Measurements from ENCODE around the gene PLCL1. TPM values are rescaled to one million over a fixed set of nuclear protein-coding genes. Genes with fewer than 3 reads are reported as not detected.

The PLCL1 gene
- polyA plus RNA-seq, 1 experiment: 0.09 TPM

DNA sequence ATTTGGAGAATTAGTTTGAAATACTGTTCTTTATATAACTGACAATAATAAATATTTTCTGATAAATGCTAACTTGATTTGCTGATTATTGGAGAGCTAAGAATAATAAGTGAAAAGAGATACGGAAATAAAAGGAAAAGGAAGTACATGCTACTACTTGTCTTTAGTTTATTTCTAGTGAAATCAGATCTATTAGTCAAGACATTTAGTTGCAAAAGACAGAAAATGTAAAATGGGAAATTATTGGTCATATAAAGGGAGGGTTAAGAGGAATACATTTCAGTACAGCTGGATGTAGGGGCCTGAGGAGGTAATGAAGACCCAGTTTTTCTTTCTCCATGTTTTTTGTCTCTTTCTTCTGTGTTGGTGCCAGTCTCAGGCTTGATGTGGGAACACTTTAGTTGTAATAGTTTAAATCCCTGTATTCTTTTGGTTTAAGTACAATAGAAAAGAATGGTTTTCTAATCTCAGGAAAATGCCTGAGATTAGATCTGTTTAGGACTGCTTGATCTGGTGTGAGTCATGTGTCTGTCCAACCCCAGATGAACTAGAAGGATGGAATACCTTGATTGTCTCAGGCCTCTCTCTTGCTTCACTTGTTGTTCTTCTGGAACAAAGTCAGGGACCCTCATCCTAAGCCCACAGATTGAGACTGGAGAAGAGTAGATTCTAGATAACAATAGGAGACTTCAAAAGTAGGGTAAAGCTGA, 58.0 kb downstream of the PLCL1 start:
- H3K4me3 ChIP-seq (ENCODE audit: low read depth, low read length): no peak overlapping the region
- no peaks in the 10 kb centered on the region for H3K27me3 ChIP-seq (ENCODE audit: control insufficient read depth, insufficient read depth, low read length)
- TF ChIP-seq, protein P1, sequence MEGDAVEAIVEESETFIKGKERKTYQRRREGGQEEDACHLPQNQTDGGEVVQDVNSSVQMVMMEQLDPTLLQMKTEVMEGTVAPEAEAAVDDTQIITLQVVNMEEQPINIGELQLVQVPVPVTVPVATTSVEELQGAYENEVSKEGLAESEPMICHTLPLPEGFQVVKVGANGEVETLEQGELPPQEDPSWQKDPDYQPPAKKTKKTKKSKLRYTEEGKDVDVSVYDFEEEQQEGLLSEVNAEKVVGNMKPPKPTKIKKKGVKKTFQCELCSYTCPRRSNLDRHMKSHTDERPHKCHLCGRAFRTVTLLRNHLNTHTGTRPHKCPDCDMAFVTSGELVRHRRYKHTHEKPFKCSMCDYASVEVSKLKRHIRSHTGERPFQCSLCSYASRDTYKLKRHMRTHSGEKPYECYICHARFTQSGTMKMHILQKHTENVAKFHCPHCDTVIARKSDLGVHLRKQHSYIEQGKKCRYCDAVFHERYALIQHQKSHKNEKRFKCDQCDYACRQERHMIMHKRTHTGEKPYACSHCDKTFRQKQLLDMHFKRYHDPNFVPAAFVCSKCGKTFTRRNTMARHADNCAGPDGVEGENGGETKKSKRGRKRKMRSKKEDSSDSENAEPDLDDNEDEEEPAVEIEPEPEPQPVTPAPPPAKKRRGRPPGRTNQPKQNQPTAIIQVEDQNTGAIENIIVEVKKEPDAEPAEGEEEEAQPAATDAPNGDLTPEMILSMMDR (IDR thresholded peaks at IDR 0.05; ENCODE audit: insufficient read depth, low read depth, low read length): no peak
- no peaks in the 10 kb centered on the region for H3K36me3 ChIP-seq (ENCODE audit: control insufficient read depth, insufficient read depth, low read length)
- POLR2A ChIA-PET: no interaction called here
- no peak for DNase-seq (ENCODE audit: low read depth)
- CTCF ChIA-PET: no interaction called here

DNA sequence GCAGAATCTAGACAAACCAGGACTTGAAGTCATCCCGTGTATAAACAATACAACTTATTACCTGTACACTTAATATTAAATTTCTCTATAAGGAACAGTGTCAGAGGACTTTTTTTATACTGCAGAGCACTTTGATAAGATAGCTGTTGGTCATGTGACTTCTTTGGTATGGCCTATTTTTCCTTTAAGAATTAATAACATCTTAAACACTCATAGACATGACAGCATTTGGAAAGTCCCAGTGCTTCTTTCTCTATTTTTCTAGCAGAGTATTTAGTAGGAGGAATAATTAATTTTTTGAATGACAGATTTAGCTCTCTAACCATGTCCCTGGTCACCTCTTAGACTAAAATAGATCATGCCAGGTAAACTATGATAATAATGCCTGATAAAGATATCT, 59.4 kb downstream of the PLCL1 start:
- ChIA-PET CTCF (no interaction called here), POLR2A (no interaction called here)
- Histone ChIP-seq H3K36me3 (ENCODE audit: control insufficient read depth, insufficient read depth, low read length) (no peaks in the 10 kb centered on the region), H3K4me3 (ENCODE audit: low read depth, low read length) (no peak overlapping the region), H3K27me3 (ENCODE audit: control insufficient read depth, insufficient read depth, low read length) (no peaks in the 10 kb centered on the region)
- TF ChIP-seq, protein P1 (IDR thresholded peaks at IDR 0.05; ENCODE audit: insufficient read depth, low read depth, low read length): no peak
- DNase-seq (ENCODE audit: low read depth): no peak

DNA sequence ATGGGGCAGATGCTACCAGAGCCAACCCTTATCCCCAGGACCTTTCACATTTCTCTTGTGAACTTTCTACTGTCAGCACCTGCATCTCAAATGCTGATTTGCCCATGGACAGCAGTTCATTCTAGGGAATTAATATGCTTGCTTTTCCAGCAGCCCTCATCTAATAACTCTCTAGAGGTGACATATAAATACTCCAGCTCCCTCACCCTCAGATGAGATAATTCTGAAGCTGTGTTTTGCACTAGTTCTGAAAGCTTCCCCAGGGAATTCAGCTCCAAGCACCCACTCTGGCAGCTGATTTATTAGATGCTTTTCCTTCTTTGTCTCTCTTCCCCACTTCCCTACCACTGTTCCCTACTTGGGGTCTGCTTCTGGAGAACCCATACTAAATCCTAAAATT, 62.1 kb downstream of the PLCL1 start:
- DNase-seq (ENCODE audit: low read depth): no peak
- POLR2A ChIA-PET: no interaction called here
- TF ChIP-seq, protein P1 (IDR thresholded peaks at IDR 0.05; ENCODE audit: insufficient read depth, low read depth, low read length): no peak
- H3K27me3 ChIP-seq (ENCODE audit: control insufficient read depth, insufficient read depth, low read length): no peaks in the 10 kb centered on the region
- no peaks in the 10 kb centered on the region for H3K36me3 ChIP-seq (ENCODE audit: control insufficient read depth, insufficient read depth, low read length)
- no peak overlapping the region for H3K4me3 ChIP-seq (ENCODE audit: low read depth, low read length)
- CTCF ChIA-PET: no interaction called here

DNA sequence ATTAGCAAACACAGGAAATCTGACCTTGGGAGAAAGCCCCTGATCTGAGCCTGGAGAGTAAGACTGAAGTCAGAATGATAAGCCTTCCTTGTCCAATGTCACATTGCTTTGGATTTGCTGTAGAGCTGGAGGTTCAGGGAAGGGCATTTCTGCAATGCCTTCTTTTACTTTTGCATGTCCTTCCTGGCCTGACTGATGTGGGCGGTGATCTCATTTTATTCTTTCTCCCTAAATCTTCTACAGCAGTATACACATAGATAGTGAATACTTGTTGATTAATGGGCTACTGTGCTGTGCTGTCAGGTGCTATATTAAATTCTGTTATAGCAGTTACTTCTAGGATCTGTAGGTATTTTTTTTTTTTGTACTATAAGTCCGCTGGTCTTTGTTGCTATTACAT, 62.6 kb downstream of the PLCL1 start:
- CTCF ChIA-PET: no interaction called here
- TF ChIP-seq, protein P1 (IDR thresholded peaks at IDR 0.05; ENCODE audit: insufficient read depth, low read depth, low read length): no peak

DNA sequence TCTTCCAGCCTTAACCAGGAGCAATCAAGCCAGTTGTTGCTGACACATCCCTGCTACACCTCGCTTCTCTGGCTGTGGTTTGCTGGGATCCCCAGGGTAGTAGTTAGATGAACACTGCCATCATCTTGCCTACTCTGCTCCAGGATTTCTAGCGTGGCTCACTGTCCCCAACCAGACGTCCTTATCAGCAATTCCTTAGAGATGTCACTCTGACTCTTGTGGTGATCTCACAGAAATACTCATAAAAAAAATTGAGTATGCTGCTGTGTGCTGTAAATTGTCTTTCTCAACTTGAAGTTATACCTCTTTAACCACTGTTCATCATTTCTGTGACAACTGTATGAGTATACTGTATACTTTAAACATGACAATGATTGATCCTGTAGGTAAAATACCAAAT, 63.2 kb downstream of the PLCL1 start:
- ChIA-PET CTCF (no interaction called here), POLR2A (no interaction called here)
- TF ChIP-seq, protein P1 (IDR thresholded peaks at IDR 0.05; ENCODE audit: insufficient read depth, low read depth, low read length): no peak
- no peaks in the 10 kb centered on the region for H3K27me3 ChIP-seq (ENCODE audit: control insufficient read depth, insufficient read depth, low read length)
- DNase-seq (ENCODE audit: low read depth): no peak
- no peaks in the 10 kb centered on the region for H3K36me3 ChIP-seq (ENCODE audit: control insufficient read depth, insufficient read depth, low read length)
- no peak overlapping the region for H3K4me3 ChIP-seq (ENCODE audit: low read depth, low read length)

More for the DNA sequence above, 62.6 kb downstream of the PLCL1 start:
- no peak for DNase-seq (ENCODE audit: low read depth)
- POLR2A ChIA-PET: no interaction called here
- H3K36me3 ChIP-seq (ENCODE audit: control insufficient read depth, insufficient read depth, low read length): no peaks in the 10 kb centered on the region
- no peaks in the 10 kb centered on the region for H3K27me3 ChIP-seq (ENCODE audit: control insufficient read depth, insufficient read depth, low read length)
- H3K4me3 ChIP-seq (ENCODE audit: low read depth, low read length): no peak overlapping the region
